BLaER1 treated with 17β-estradiol and CSF1 and Interleukin-3, amounts not matched to agents 10 nM and 100 nM (cell line): ENCODE measurements around the gene SUOX.
"Not testable (repeated sequence)": the region's sequence is repeated elsewhere in the genome, so short reads cannot be mapped to it uniquely, and the experiment has no call there.

Experiments
- H3K27ac ChIP-seq, 11 experiments: shearing (Covaris generic); formaldehyde crosslinking; 2 replicates each; pipeline ENCODE4 v1.8.1; 2022
- H3K27me3 ChIP-seq, 11 experiments: shearing (Covaris generic); formaldehyde crosslinking; 2 replicates each; pipeline ENCODE4 v1.8.1; 2022
- H3K36me3 ChIP-seq, 11 experiments: shearing (Covaris generic); formaldehyde crosslinking; 2 replicates each; pipeline ENCODE4 v1.8.1; 2022
- H3K4me1 ChIP-seq, 10 experiments: shearing (Covaris generic); formaldehyde crosslinking; 2 replicates each; pipeline ENCODE4 v1.8.1; 2022
- H3K4me2 ChIP-seq, 11 experiments: shearing (Covaris generic); formaldehyde crosslinking; 2 replicates each; pipeline ENCODE4 v1.8.1; 2022
- H3K4me3 ChIP-seq, 10 experiments: shearing (Covaris generic); formaldehyde crosslinking; 2 replicates each; pipeline ENCODE4 v1.8.1; 2022
- H3K9ac ChIP-seq, 11 experiments: shearing (Covaris generic); formaldehyde crosslinking; 2 replicates each; pipeline ENCODE4 v1.8.1; 2022
- H3K9me3 ChIP-seq, 11 experiments: shearing (Covaris generic); formaldehyde crosslinking; replicated peaks in 1 of 11; 2 replicates each; pipeline ENCODE4 v1.8.1; 2022
- H4K20me1 ChIP-seq, 11 experiments: shearing (Covaris generic); formaldehyde crosslinking; 2 replicates each; pipeline ENCODE4 v1.8.1; 2022
- Cebpa-rat ChIP-seq, 11 experiments: shearing (Covaris generic); IDR thresholded peaks; 2 replicates each; pipeline ENCODE4 v1.8.1; 2022

Gene SUOX

DNA sequence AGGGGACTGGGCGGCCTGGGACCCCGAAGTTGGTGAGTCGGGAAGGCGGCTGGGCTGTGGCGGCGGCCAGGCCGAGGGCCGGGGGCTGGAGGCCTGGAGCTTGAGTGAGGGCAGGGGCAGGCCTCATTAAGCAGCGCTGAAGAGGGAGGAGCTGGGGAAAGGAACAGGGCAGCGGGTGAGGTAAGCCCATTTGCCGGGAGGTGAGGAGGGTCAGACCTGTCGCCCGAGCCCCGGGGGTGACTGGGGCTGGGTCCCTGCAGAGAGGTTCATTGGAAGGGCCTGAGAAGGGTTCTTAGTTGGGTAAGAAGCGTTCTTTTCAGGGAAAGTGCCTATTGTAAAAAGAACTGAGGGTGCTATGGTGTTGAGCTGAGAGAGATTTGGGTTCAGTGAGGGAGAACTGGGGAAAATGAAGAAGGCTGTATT is 22.8 kb upstream of the SUOX start:
- Histone ChIP-seq H3K4me3 (peak overlapping the region; percentile 84 to 99 (median 96)), H3K27me3 (no peaks in the 10 kb centered on the region), H3K9ac (peak overlapping the region; percentile 88 to 96 (median 93)), H3K4me2 (peak overlapping the region; percentile 79 to 97 (median 89)), H3K4me1 (peaks cover 71 to 84% (median 76%) of the 10 kb centered on the region in 10 experiments), H3K27ac (peak overlapping the region; percentile 82 to 93 (median 87)), H3K36me3 (peaks cover 12 to 56% (median 40%) of the 10 kb centered on the region in 11 experiments; a peak in 20 of 22 replicates), H3K9me3 (no peaks in the 10 kb centered on the region), H4K20me1 (peaks cover 0 to 42% (median 0%) of the 10 kb centered on the region in 11 experiments; a peak in 6 of 22 replicates)
- TF ChIP-seq Cebpa-rat (IDR thresholded peaks at IDR 0.05): no peak

GRCh38 chr12:55978393-55978792 is 18.7 kb upstream of the SUOX start:
- H3K36me3 ChIP-seq: peaks cover 14 to 50% (median 36%) of the 10 kb centered on the region in 11 experiments

GRCh38 chr12:55979069-55979468 is 18.0 kb upstream of the SUOX start:
- Histone ChIP-seq H3K4me3 (no peak overlapping the region), H3K4me2 (peak overlapping the region in 10 of 11 experiments; percentile 79 to 93 (median 88); a peak in 16 of 22 replicates), H4K20me1 (peaks cover 0 to 88% (median 5%) of the 10 kb centered on the region in 11 experiments; a peak in 10 of 22 replicates), H3K36me3 (peaks cover 14 to 51% (median 38%) of the 10 kb centered on the region in 11 experiments), H3K9me3 (no peaks in the 10 kb centered on the region), H3K27me3 (no peaks in the 10 kb centered on the region), H3K4me1 (peaks cover 74 to 93% (median 85%) of the 10 kb centered on the region in 10 experiments), H3K27ac (peak overlapping the region in 6 of 11 experiments; percentile 50 to 78 (median 72); a peak in 7 of 22 replicates), H3K9ac (no peak overlapping the region)
- TF ChIP-seq Cebpa-rat (IDR thresholded peaks at IDR 0.05): no peak

More at GRCh38 chr12:55978393-55978792, 18.7 kb upstream of the SUOX start:
- Histone ChIP-seq H3K4me3 (peak overlapping the region in 2 of 10 experiments; percentile 14 to 35; a peak in 2 of 20 replicates), H3K4me2 (peak overlapping the region; percentile 79 to 93 (median 88); a peak in 21 of 22 replicates), H3K9ac (peak overlapping the region in 4 of 11 experiments; percentile 25 to 47 (median 42); a peak in 5 of 22 replicates), H3K9me3 (no peaks in the 10 kb centered on the region), H3K4me1 (peaks cover 67 to 86% (median 79%) of the 10 kb centered on the region in 10 experiments), H3K27ac (peak overlapping the region in 7 of 11 experiments; percentile 41 to 78 (median 70); a peak in 12 of 22 replicates), H3K27me3 (no peaks in the 10 kb centered on the region), H4K20me1 (peaks cover 0 to 82% (median 5%) of the 10 kb centered on the region in 11 experiments; a peak in 10 of 22 replicates)
- no peak for TF ChIP-seq Cebpa-rat (IDR thresholded peaks at IDR 0.05)

GRCh38 chr12:55981882-55982281 is 15.2 kb upstream of the SUOX start:
- H3K9ac ChIP-seq: peak overlapping the region in 4 of 11 experiments; percentile 19 to 44 (median 27); a peak in 4 of 22 replicates
- peak overlapping the region in 9 of 11 experiments; percentile 16 to 77 (median 70); a peak in 17 of 22 replicates for H3K27ac ChIP-seq
- peaks cover 41 to 72% (median 63%) of the 10 kb centered on the region in 11 experiments for H3K36me3 ChIP-seq
- H3K4me2 ChIP-seq: peak overlapping the region; percentile 73 to 92 (median 83)
- not testable (repeated sequence) for H3K9me3 ChIP-seq, H3K4me3 ChIP-seq, H3K27me3 ChIP-seq
- H3K4me1 ChIP-seq: peaks cover 70 to 89% (median 80%) of the 10 kb centered on the region in 10 experiments
- peaks cover 0 to 90% (median 3%) of the 10 kb centered on the region in 11 experiments; a peak in 8 of 22 replicates for H4K20me1 ChIP-seq

GRCh38 chr12:55982319-55982936 is 14.6 kb upstream of the SUOX start:
- peak overlapping the region; percentile 73 to 92 (median 83) for H3K4me2 ChIP-seq
- no peaks in the 10 kb centered on the region for H3K27me3 ChIP-seq
- H3K27ac ChIP-seq: peak overlapping the region in 10 of 11 experiments; percentile 36 to 78 (median 72); a peak in 20 of 22 replicates
- peak overlapping the region in 6 of 10 experiments; percentile 5 to 28 (median 25); a peak in 6 of 20 replicates for H3K4me3 ChIP-seq
- H3K9me3 ChIP-seq: no peaks in the 10 kb centered on the region
- no peak for TF ChIP-seq Cebpa-rat (IDR thresholded peaks at IDR 0.05)
- peaks cover 0 to 84% (median 3%) of the 10 kb centered on the region in 11 experiments; a peak in 8 of 22 replicates for H4K20me1 ChIP-seq
- H3K9ac ChIP-seq: peak overlapping the region in 10 of 11 experiments; percentile 8 to 65 (median 46); a peak in 16 of 22 replicates
- peaks cover 47 to 75% (median 63%) of the 10 kb centered on the region in 11 experiments for H3K36me3 ChIP-seq
- H3K4me1 ChIP-seq: peaks cover 65 to 84% (median 75%) of the 10 kb centered on the region in 10 experiments

DNA sequence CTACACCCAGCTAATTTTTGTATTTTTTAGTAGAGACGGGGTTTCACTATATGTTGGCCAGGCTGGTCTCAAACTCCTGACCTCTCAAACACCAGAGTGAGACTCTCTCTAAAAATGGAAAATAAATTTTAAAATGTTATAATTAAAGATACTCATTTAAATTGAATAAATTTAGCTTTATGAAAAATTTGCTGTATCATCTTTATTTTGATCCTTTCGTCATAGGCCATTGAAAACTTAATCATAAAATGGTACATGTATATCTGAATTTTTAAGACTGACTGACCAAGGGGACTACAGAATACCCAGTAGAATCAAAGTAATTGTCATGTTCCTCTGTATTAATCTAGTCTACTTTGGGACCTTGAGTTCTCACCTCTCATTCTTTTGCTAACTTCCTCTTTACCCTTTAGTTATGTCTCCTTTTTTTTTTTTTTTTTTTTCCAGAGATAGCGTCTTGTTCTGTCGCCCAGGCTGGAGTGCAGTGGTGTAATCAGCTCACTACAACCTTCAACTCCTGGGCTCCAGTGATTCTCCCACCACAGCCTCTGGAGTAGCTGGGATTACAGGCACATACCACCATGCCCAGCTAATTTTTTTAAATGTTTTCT is 13.7 kb upstream of the SUOX start:
- peak overlapping the region in 10 of 11 experiments; percentile 12 to 73 (median 50); a peak in 17 of 22 replicates for H3K9ac ChIP-seq
- no peaks in the 10 kb centered on the region for H3K9me3 ChIP-seq
- no peak for TF ChIP-seq Cebpa-rat (IDR thresholded peaks at IDR 0.05)
- H3K36me3 ChIP-seq: peaks cover 56 to 84% (median 71%) of the 10 kb centered on the region in 11 experiments
- peak overlapping the region in 10 of 11 experiments; percentile 36 to 78 (median 72); a peak in 20 of 22 replicates for H3K27ac ChIP-seq
- H3K4me3 ChIP-seq: peak overlapping the region in 4 of 10 experiments; percentile 10 to 28 (median 25); a peak in 4 of 20 replicates
- peak overlapping the region; percentile 73 to 92 (median 83) for H3K4me2 ChIP-seq
- H4K20me1 ChIP-seq: peaks cover 0 to 75% (median 3%) of the 10 kb centered on the region in 11 experiments; a peak in 8 of 22 replicates
- peaks cover 56 to 75% (median 66%) of the 10 kb centered on the region in 10 experiments for H3K4me1 ChIP-seq
- no peaks in the 10 kb centered on the region for H3K27me3 ChIP-seq

DNA sequence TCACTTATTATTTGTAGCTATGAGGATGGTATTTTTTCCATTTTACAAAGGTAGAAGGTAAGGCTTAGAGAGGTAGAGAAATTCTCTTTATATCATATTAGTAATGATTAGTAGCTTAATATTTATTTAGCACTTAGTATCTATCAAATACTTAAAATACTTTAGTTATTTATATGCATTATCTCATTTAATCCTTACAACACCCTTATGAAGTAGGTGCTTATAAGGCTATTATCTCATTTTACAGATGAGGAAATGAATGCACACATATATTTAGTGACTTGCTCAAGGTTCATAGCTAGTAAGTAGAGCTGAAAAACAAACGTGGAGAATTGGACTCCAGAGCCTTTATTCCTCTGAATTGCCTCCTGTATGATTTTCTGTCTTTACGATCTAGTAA is 12.2 kb upstream of the SUOX start:
- Histone ChIP-seq H4K20me1 (peaks cover 0 to 60% (median 3%) of the 10 kb centered on the region in 11 experiments; a peak in 9 of 22 replicates), H3K4me2 (peak overlapping the region in 10 of 11 experiments; percentile 7 to 85 (median 76); a peak in 15 of 22 replicates), H3K27me3 (no peaks in the 10 kb centered on the region), H3K4me1 (peaks cover 45 to 60% (median 51%) of the 10 kb centered on the region in 10 experiments), H3K9me3 (no peaks in the 10 kb centered on the region), H3K27ac (peak overlapping the region in 5 of 11 experiments; percentile 1 to 76 (median 20); a peak in 3 of 22 replicates), H3K9ac (0 out of 22 replicates have a peak overlapping the region, but pooled peaks of 1 of the 11 experiments have one; percentile 64), H3K4me3 (no peak overlapping the region), H3K36me3 (peaks cover 62 to 84% (median 76%) of the 10 kb centered on the region in 11 experiments)
- TF ChIP-seq Cebpa-rat (IDR thresholded peaks at IDR 0.05): no peak

GRCh38 chr12:55985341-55985740 is 11.7 kb upstream of the SUOX start:
- Histone ChIP-seq H3K4me2 (peak overlapping the region in 10 of 11 experiments; percentile 7 to 82 (median 30); a peak in 13 of 22 replicates), H3K4me3 (no peak overlapping the region), H4K20me1 (peaks cover 0 to 56% (median 3%) of the 10 kb centered on the region in 11 experiments; a peak in 9 of 22 replicates), H3K9me3 (no peaks in the 10 kb centered on the region), H3K36me3 (peaks cover 64 to 84% (median 76%) of the 10 kb centered on the region in 11 experiments), H3K9ac (0 out of 22 replicates have a peak overlapping the region, but pooled peaks of 1 of the 11 experiments have one; percentile 2), H3K4me1 (peaks cover 45 to 55% (median 49%) of the 10 kb centered on the region in 10 experiments), H3K27me3 (no peaks in the 10 kb centered on the region), H3K27ac (peak overlapping the region in 4 of 11 experiments; percentile 1 to 22 (median 16); a peak in 3 of 22 replicates)
- no peak for TF ChIP-seq Cebpa-rat (IDR thresholded peaks at IDR 0.05)

- not testable (repeated sequence) for H3K27me3 ChIP-seq, H3K9me3 ChIP-seq, H3K4me2 ChIP-seq, H3K4me3 ChIP-seq, H3K9ac ChIP-seq
- Histone ChIP-seq H3K4me1 (peaks cover 44 to 50% (median 48%) of the 10 kb centered on the region in 10 experiments), H3K36me3 (peaks cover 68 to 84% (median 77%) of the 10 kb centered on the region in 11 experiments), H4K20me1 (peaks cover 0 to 50% (median 3%) of the 10 kb centered on the region in 11 experiments; a peak in 9 of 22 replicates), H3K27ac (peak overlapping the region in 1 of 11 experiments; percentile 22; a peak in 2 of 22 replicates)
Measured at GRCh38 chr12:55985976-55986375, 11.1 kb upstream of the SUOX start.
